MM.1S (cell line): ENCODE data around the gene AKAP13.

Experiments used
- DNase-seq: peaks from one replicate; pipeline ENCODE4 v3.0.0-alpha.2; 2015
- H2AFZ ChIP-seq: fragments of 300-600 bp; sonication (generic); 2 replicates; pipeline ENCODE4 v1.6.0; 2016; ENCODE audit warnings: antibody characterized with exemption, low read length
- H3F3A ChIP-seq: fragments of 300-600 bp; sonication (generic); 2 replicates; pipeline ENCODE4 v1.6.1; 2016; ENCODE audit warnings: mild to moderate bottlenecking, antibody characterized with exemption, low read length, moderate library complexity, mixed read lengths; ENCODE audit not compliant: insufficient read depth
- H3K27ac ChIP-seq: fragments of 300-600 bp; sonication (generic); 2 replicates; pipeline ENCODE4 v1.5.1; 2016; ENCODE audit warnings: mild to moderate bottlenecking, low read length
- H3K27me3 ChIP-seq: fragments of 300-600 bp; sonication (generic); replicated peaks from 2 replicates; pipeline ENCODE4 v1.6.0; 2016; ENCODE audit warnings: low read length; ENCODE audit not compliant: insufficient read depth
- H3K36me3 ChIP-seq: fragments of 300-600 bp; sonication (generic); replicated peaks from 2 replicates; pipeline ENCODE4 v1.6.1; 2016; ENCODE audit warnings: mild to moderate bottlenecking, low read length, mixed read lengths; ENCODE audit not compliant: insufficient read depth
- H3K4me1 ChIP-seq: fragments of 300-600 bp; sonication (generic); 2 replicates; pipeline ENCODE4 v1.6.1; 2016; ENCODE audit warnings: low read length, mixed read lengths
- H3K4me2 ChIP-seq: fragments of 300-600 bp; sonication (generic); 2 replicates; pipeline ENCODE4 v1.6.0; 2016; ENCODE audit warnings: low read depth, low read length
- H3K4me3 ChIP-seq: fragments of 300-600 bp; sonication (generic); 2 replicates; pipeline ENCODE4 v1.5.1; 2016; ENCODE audit warnings: low read length, mixed read lengths
- H3K79me2 ChIP-seq: fragments of 300-600 bp; sonication (generic); 2 replicates; pipeline ENCODE4 v1.6.1; 2016; ENCODE audit warnings: mixed run types, low read length, mixed read lengths
- H3K9ac ChIP-seq: fragments of 300-600 bp; sonication (generic); 2 replicates; pipeline ENCODE4 v1.6.1; 2016; ENCODE audit warnings: low read length, mixed read lengths
- H3K9me2 ChIP-seq: fragments of 300-600 bp; sonication (generic); replicated peaks from 2 replicates; pipeline ENCODE4 v1.6.1; 2016; ENCODE audit warnings: mild to moderate bottlenecking, low read length, mixed read lengths; ENCODE audit not compliant: insufficient read depth
- H3K9me3 ChIP-seq: fragments of 300-600 bp; sonication (generic); replicated peaks from 2 replicates; pipeline ENCODE4 v1.6.1; 2016; ENCODE audit warnings: mild to moderate bottlenecking, low read length, mixed read lengths; ENCODE audit not compliant: insufficient read depth
- H4K20me1 ChIP-seq: fragments of 300-600 bp; sonication (generic); 2 replicates; pipeline ENCODE4 v1.6.1; 2016; ENCODE audit warnings: mild to moderate bottlenecking, low read length, moderate library complexity, mixed read lengths; ENCODE audit not compliant: insufficient read depth
- CTCF ChIP-seq: fragments of 300-600 bp; sonication (generic); IDR thresholded peaks from 2 replicates; pipeline ENCODE4 v1.5.1; 2016; ENCODE audit warnings: antibody characterized with exemption, low read length, mixed read lengths
- EZH2 ChIP-seq: fragments of 300-600 bp; sonication (generic); optimal IDR thresholded peaks from 2 replicates; pipeline ENCODE3; 2017; ENCODE audit warnings: low read depth, mild to moderate bottlenecking, antibody characterized with exemption, low read length, mixed read lengths
- EZH2phosphoT487 ChIP-seq: fragments of 300-600 bp; sonication (generic); IDR thresholded peaks from 2 replicates; pipeline ENCODE4 v1.6.1; 2018; ENCODE audit warnings: antibody characterized with exemption, low read length

AKAP13 gene

GRCh38 chr15:85746641-85747040 lies 366.2 kb downstream of the AKAP13 start:
- H3K4me2 ChIP-seq = no peak overlapping the region
- TF ChIP-seq EZH2 (no peak), EZH2phosphoT487 (no peak), CTCF (no peak)
- no peaks in the 10 kb centered on the region for H3K9me2 ChIP-seq
- no peaks in the 10 kb centered on the region for H3K4me1 ChIP-seq
- no peaks in the 10 kb centered on the region for H3F3A ChIP-seq
- H4K20me1 ChIP-seq = no peaks in the 10 kb centered on the region
- no peaks in the 10 kb centered on the region for H3K9me3 ChIP-seq
- no peak overlapping the region for H3K27ac ChIP-seq
- no peaks in the 10 kb centered on the region for H3K79me2 ChIP-seq
- no peak overlapping the region for H2AFZ ChIP-seq
- DNase-seq = no peak
- H3K36me3 ChIP-seq = no peaks in the 10 kb centered on the region; the same call in 1 of the 2 replicates
- no peak overlapping the region for H3K9ac ChIP-seq
- no peak overlapping the region for H3K4me3 ChIP-seq
- H3K27me3 ChIP-seq = no peaks in the 10 kb centered on the region

DNA sequence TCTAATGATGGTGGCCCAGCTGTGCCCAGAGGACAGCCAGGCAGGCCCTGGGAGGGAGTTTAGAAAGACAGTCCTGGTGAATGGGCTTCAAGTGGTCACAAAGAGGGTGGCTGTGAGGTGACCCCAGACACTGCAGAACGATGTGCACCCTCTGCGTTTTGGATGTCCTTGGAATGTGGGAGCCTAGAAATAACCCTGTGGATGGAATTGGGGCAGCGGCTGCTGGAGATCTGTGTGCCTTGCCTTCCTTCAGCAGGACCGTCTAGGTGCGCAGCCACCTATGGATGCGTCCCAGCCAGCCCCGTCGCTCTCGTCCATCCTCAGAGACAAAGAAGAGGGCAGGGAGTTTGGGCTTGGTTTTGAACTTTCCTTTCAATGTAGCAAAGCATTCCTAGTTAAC lies 367.8 kb downstream of the AKAP13 start:
- H3F3A ChIP-seq = no peaks in the 10 kb centered on the region
- H4K20me1 ChIP-seq = no peaks in the 10 kb centered on the region
- H3K9me3 ChIP-seq = no peaks in the 10 kb centered on the region
- H3K27ac ChIP-seq = no peak overlapping the region
- no peaks in the 10 kb centered on the region for H3K9me2 ChIP-seq
- H3K4me3 ChIP-seq = no peak overlapping the region
- H3K4me2 ChIP-seq = no peak overlapping the region
- H3K4me1 ChIP-seq = no peaks in the 10 kb centered on the region
- H3K79me2 ChIP-seq = no peaks in the 10 kb centered on the region
- no peaks in the 10 kb centered on the region for H3K27me3 ChIP-seq
- no peak for DNase-seq
- TF ChIP-seq EZH2 (no peak), CTCF (no peak), EZH2phosphoT487 (no peak)
- H2AFZ ChIP-seq = no peak overlapping the region
- H3K9ac ChIP-seq = no peak overlapping the region
- H3K36me3 ChIP-seq = no peaks in the 10 kb centered on the region; the same call in 1 of the 2 replicates

DNA sequence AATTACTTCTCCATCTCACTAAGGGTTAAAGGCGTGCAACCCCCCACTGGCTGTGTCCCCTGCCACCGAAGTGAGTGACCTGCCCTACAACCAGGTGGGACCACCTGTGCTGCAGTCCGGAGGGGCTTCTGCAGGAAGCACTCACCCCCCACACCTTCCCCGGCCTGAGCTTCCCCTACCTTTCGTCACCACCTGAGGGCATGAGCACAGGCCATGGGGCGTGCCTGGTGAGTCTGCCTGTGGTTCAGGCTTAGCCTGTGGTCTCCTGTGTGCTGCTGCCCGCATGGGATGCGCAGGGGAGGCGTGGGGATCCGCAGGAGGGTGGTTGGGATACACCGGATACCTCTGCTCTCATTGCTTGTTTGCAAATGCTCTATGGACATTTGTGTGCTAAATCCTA lies 368.3 kb downstream of the AKAP13 start:
- Histone ChIP-seq H2AFZ (no peak overlapping the region), H3F3A (no peaks in the 10 kb centered on the region), H3K4me1 (no peaks in the 10 kb centered on the region), H4K20me1 (no peaks in the 10 kb centered on the region), H3K9ac (no peak overlapping the region), H3K4me3 (no peak overlapping the region), H3K27ac (no peak overlapping the region), H3K27me3 (no peaks in the 10 kb centered on the region), H3K36me3 (no peaks in the 10 kb centered on the region; the same call in 1 of the 2 replicates), H3K9me2 (no peaks in the 10 kb centered on the region), H3K4me2 (no peak overlapping the region), H3K79me2 (no peaks in the 10 kb centered on the region), H3K9me3 (no peaks in the 10 kb centered on the region)
- no peak for TF ChIP-seq EZH2
- no peak for TF ChIP-seq EZH2phosphoT487
- no peak for TF ChIP-seq CTCF
- DNase-seq = no peak
